Panc1 (cell line): ENCODE results near the gene SYCE3.

Source experiments
- TF ChIP-seq, protein P1 (sequence below): fragments of 450-650 bp; IDR thresholded peaks from 2 replicates; pipeline ENCODE4 v1.5.1; 2017; ENCODE audit warnings: mild to moderate bottlenecking
- TF ChIP-seq, protein P2 (sequence below), 2 experiments: IDR thresholded peaks; 2 replicates each; pipeline ENCODE4 v1.6.1; 2011 to 2012; ENCODE audit warnings: low read depth in 2 of 2, control low read depth in 1 of 2, low read length in 1 of 2, mild to moderate bottlenecking in 1 of 2, moderate library complexity in 1 of 2; ENCODE audit not compliant: insufficient read depth in 1 of 2

DNA sequence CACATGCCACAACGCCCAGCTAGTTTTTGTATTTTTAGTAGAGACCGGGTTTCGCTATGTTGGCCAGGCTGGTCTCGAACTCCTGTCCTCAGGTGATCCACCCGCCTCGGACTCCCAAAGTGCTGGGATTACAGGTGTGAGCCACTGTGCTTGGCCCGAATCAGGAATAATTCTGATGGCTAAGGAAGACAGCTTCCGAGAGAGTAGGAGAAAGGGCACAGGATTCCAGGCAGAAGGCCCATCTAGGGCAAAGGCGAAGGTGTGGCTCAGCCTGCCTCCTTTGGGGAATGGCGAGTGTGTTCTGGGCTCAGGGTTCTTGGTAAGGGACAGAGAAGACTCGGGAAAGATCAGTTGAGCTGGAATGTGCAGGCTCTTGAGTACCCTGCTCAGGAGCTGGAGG lies 1.6 kb upstream of the SYCE3 start:
- TF ChIP-seq, protein P1, sequence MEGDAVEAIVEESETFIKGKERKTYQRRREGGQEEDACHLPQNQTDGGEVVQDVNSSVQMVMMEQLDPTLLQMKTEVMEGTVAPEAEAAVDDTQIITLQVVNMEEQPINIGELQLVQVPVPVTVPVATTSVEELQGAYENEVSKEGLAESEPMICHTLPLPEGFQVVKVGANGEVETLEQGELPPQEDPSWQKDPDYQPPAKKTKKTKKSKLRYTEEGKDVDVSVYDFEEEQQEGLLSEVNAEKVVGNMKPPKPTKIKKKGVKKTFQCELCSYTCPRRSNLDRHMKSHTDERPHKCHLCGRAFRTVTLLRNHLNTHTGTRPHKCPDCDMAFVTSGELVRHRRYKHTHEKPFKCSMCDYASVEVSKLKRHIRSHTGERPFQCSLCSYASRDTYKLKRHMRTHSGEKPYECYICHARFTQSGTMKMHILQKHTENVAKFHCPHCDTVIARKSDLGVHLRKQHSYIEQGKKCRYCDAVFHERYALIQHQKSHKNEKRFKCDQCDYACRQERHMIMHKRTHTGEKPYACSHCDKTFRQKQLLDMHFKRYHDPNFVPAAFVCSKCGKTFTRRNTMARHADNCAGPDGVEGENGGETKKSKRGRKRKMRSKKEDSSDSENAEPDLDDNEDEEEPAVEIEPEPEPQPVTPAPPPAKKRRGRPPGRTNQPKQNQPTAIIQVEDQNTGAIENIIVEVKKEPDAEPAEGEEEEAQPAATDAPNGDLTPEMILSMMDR: no peak
- TF ChIP-seq, protein P2, sequence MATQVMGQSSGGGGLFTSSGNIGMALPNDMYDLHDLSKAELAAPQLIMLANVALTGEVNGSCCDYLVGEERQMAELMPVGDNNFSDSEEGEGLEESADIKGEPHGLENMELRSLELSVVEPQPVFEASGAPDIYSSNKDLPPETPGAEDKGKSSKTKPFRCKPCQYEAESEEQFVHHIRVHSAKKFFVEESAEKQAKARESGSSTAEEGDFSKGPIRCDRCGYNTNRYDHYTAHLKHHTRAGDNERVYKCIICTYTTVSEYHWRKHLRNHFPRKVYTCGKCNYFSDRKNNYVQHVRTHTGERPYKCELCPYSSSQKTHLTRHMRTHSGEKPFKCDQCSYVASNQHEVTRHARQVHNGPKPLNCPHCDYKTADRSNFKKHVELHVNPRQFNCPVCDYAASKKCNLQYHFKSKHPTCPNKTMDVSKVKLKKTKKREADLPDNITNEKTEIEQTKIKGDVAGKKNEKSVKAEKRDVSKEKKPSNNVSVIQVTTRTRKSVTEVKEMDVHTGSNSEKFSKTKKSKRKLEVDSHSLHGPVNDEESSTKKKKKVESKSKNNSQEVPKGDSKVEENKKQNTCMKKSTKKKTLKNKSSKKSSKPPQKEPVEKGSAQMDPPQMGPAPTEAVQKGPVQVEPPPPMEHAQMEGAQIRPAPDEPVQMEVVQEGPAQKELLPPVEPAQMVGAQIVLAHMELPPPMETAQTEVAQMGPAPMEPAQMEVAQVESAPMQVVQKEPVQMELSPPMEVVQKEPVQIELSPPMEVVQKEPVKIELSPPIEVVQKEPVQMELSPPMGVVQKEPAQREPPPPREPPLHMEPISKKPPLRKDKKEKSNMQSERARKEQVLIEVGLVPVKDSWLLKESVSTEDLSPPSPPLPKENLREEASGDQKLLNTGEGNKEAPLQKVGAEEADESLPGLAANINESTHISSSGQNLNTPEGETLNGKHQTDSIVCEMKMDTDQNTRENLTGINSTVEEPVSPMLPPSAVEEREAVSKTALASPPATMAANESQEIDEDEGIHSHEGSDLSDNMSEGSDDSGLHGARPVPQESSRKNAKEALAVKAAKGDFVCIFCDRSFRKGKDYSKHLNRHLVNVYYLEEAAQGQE (IDR thresholded peaks at IDR 0.05; ENCODE audit: insufficient read depth in 1 of 2, low read depth in 2 of 2, low read length in 1 of 2): no peak
